Subcutaneous abdominal adipose tissue (tissue), 5 donors: ENCODE measurements around the gene GPR87.

Source experiments
- H3K27ac ChIP-seq: one replicate; pipeline ENCODE4 v1.7.0; 2013; ENCODE audit warnings: low read depth, mild to moderate bottlenecking, inconsistent platforms, low read length, moderate library complexity
- H3K27me3 ChIP-seq, 5 donors: one replicate each; pipeline ENCODE4 v1.7.0; 2013; ENCODE audit warnings: low read length in 5 of 5, inconsistent platforms in 1 of 5; ENCODE audit not compliant: control insufficient read depth in 5 of 5, insufficient read depth in 4 of 5
- H3K36me3 ChIP-seq, 5 donors: one replicate each; pipeline ENCODE4 v1.7.0; 2013; ENCODE audit warnings: low read length in 5 of 5; ENCODE audit not compliant: control insufficient read depth in 5 of 5, insufficient read depth in 5 of 5
- H3K4me1 ChIP-seq, 5 donors: one replicate each; pipeline ENCODE4 v1.7.0; 2013; ENCODE audit warnings: low read length in 5 of 5, mild to moderate bottlenecking in 3 of 5, moderate library complexity in 1 of 5; ENCODE audit not compliant: control insufficient read depth in 5 of 5, insufficient read depth in 5 of 5
- H3K4me3 ChIP-seq, 5 donors: one replicate each; pipeline ENCODE4 v1.7.0; 2013; ENCODE audit warnings: low read length in 5 of 5, low read depth in 1 of 5
- H3K9ac ChIP-seq, 5 donors: one replicate each; pipeline ENCODE4 v1.7.0; 2013; ENCODE audit warnings: low read length in 5 of 5, mild to moderate bottlenecking in 4 of 5, moderate library complexity in 3 of 5
- H3K9me3 ChIP-seq, 5 donors: one replicate each; pipeline ENCODE4 v1.7.0; 2013; ENCODE audit warnings: low read length in 5 of 5; ENCODE audit not compliant: control insufficient read depth in 5 of 5
- donor health status: healthy.
- donor health status: healthy.
- donor health status: healthy.
- donor health status: healthy.
- donor health status: healthy.

The GPR87 gene

GRCh38 chr3:151306168-151306810, 10.3 kb downstream of the GPR87 start:
- no peaks in the 10 kb centered on the region for H3K36me3 ChIP-seq
- peaks cover 0 to 14% (median 10%) of the 10 kb centered on the region in 5 donors for H3K4me1 ChIP-seq
- no peaks in the 10 kb centered on the region for H3K9me3 ChIP-seq
- no peak overlapping the region for H3K9ac ChIP-seq
- no peaks in the 10 kb centered on the region for H3K27me3 ChIP-seq
- no peak overlapping the region for H3K4me3 ChIP-seq
- no peak overlapping the region for H3K27ac ChIP-seq

- no peaks in the 10 kb centered on the region for H3K27me3 ChIP-seq
- no peak overlapping the region for H3K4me3 ChIP-seq
- H3K27ac ChIP-seq = peak overlapping the region; percentile 49
- H3K9me3 ChIP-seq = no peaks in the 10 kb centered on the region
- H3K4me1 ChIP-seq = peaks cover 0 to 14% (median 10%) of the 10 kb centered on the region in 5 donors
- H3K9ac ChIP-seq = peak overlapping the region in 1 of 5 donors; percentile 8
- no peaks in the 10 kb centered on the region for H3K36me3 ChIP-seq
These were observed 10.9 kb downstream of the GPR87 start for GRCh38 chr3:151305775-151306151.

GRCh38 chr3:151305060-151305774, 11.4 kb downstream of the GPR87 start:
- peaks cover 0 to 14% (median 10%) of the 10 kb centered on the region in 5 donors for H3K4me1 ChIP-seq
- peak overlapping the region; percentile 49 for H3K27ac ChIP-seq

GRCh38 chr3:151303751-151304150, 12.9 kb downstream of the GPR87 start:
- Histone ChIP-seq H3K36me3 (no peaks in the 10 kb centered on the region), H3K4me3 (no peak overlapping the region), H3K27ac (no peak overlapping the region), H3K9ac (no peak overlapping the region), H3K27me3 (no peaks in the 10 kb centered on the region), H3K9me3 (no peaks in the 10 kb centered on the region), H3K4me1 (peaks cover 0 to 14% (median 10%) of the 10 kb centered on the region in 5 donors)

More at GRCh38 chr3:151305060-151305774, 11.4 kb downstream of the GPR87 start:
- Histone ChIP-seq H3K36me3 (no peaks in the 10 kb centered on the region), H3K9ac (peak overlapping the region in 1 of 5 donors; percentile 8), H3K9me3 (no peaks in the 10 kb centered on the region), H3K4me3 (peak overlapping the region in 1 of 5 donors; percentile 31), H3K27me3 (no peaks in the 10 kb centered on the region)

GRCh38 chr3:151301787-151302186, 14.8 kb downstream of the GPR87 start:
- Histone ChIP-seq H3K4me1 (peaks cover 0 to 14% (median 10%) of the 10 kb centered on the region in 5 donors), H3K27me3 (no peaks in the 10 kb centered on the region), H3K27ac (no peak overlapping the region)

GRCh38 chr3:151300539-151300938, 16.1 kb downstream of the GPR87 start:
- Histone ChIP-seq H3K4me3 (no peak overlapping the region), H3K27me3 (no peaks in the 10 kb centered on the region), H3K9me3 (no peaks in the 10 kb centered on the region)

More at GRCh38 chr3:151301787-151302186, 14.8 kb downstream of the GPR87 start:
- Histone ChIP-seq H3K4me3 (no peak overlapping the region), H3K9ac (no peak overlapping the region), H3K9me3 (no peaks in the 10 kb centered on the region), H3K36me3 (no peaks in the 10 kb centered on the region)

GRCh38 chr3:151299006-151299405, 17.6 kb downstream of the GPR87 start:
- no peaks in the 10 kb centered on the region for H3K9me3 ChIP-seq
- no peak overlapping the region for H3K9ac ChIP-seq
- H3K36me3 ChIP-seq = no peaks in the 10 kb centered on the region
- no peaks in the 10 kb centered on the region for H3K27me3 ChIP-seq
- no peak overlapping the region for H3K27ac ChIP-seq
- no peaks in the 10 kb centered on the region for H3K4me1 ChIP-seq
- H3K4me3 ChIP-seq = no peak overlapping the region

More at GRCh38 chr3:151300539-151300938, 16.1 kb downstream of the GPR87 start:
- H3K36me3 ChIP-seq = no peaks in the 10 kb centered on the region
- no peak overlapping the region for H3K27ac ChIP-seq
- H3K9ac ChIP-seq = no peak overlapping the region
- H3K4me1 ChIP-seq = peaks cover 0 to 11% (median 8%) of the 10 kb centered on the region in 5 donors

- Histone ChIP-seq H3K4me1 (no peaks in the 10 kb centered on the region), H3K4me3 (no peak overlapping the region), H3K36me3 (no peaks in the 10 kb centered on the region), H3K9me3 (no peaks in the 10 kb centered on the region), H3K9ac (no peak overlapping the region), H3K27me3 (no peaks in the 10 kb centered on the region), H3K27ac (no peak overlapping the region)
These were observed 19.2 kb downstream of the GPR87 start for GRCh38 chr3:151297429-151297828.

- no peaks in the 10 kb centered on the region for H3K36me3 ChIP-seq
- no peaks in the 10 kb centered on the region for H3K27me3 ChIP-seq
- no peak overlapping the region for H3K4me3 ChIP-seq
- H3K9ac ChIP-seq = no peak overlapping the region
- H3K9me3 ChIP-seq = no peaks in the 10 kb centered on the region
- no peak overlapping the region for H3K27ac ChIP-seq
- H3K4me1 ChIP-seq = no peaks in the 10 kb centered on the region
These were observed 20.4 kb downstream of the GPR87 start for GRCh38 chr3:151296226-151296625.

GRCh38 chr3:151293127-151293526, 23.5 kb downstream of the GPR87 start:
- Histone ChIP-seq H3K9ac (no peak overlapping the region), H3K9me3 (no peaks in the 10 kb centered on the region), H3K36me3 (no peaks in the 10 kb centered on the region), H3K27ac (no peak overlapping the region), H3K4me1 (no peaks in the 10 kb centered on the region), H3K4me3 (no peak overlapping the region), H3K27me3 (no peaks in the 10 kb centered on the region)
